DOHH2 (cell line): Measurements from ENCODE around the gene IQGAP3.

ENCODE experiments used
- EZH2phosphoT487 ChIP-seq: fragments of 200-600 bp; sonication (generic); IDR thresholded peaks from 2 replicates; pipeline ENCODE4 v1.6.1; 2017; ENCODE audit warnings: borderline replicate concordance, mild to moderate bottlenecking, antibody characterized with exemption, low read length, moderate library complexity, mixed read lengths
- TF ChIP-seq, protein P1 (sequence below): fragments of 200-600 bp; sonication (generic); IDR thresholded peaks from one replicate; pipeline ENCODE4 v1.5.1; 2014; ENCODE audit warnings: antibody characterized with exemption, mild to moderate bottlenecking, low read depth, low read length; ENCODE audit not compliant: poor library complexity, severe bottlenecking

DNA sequence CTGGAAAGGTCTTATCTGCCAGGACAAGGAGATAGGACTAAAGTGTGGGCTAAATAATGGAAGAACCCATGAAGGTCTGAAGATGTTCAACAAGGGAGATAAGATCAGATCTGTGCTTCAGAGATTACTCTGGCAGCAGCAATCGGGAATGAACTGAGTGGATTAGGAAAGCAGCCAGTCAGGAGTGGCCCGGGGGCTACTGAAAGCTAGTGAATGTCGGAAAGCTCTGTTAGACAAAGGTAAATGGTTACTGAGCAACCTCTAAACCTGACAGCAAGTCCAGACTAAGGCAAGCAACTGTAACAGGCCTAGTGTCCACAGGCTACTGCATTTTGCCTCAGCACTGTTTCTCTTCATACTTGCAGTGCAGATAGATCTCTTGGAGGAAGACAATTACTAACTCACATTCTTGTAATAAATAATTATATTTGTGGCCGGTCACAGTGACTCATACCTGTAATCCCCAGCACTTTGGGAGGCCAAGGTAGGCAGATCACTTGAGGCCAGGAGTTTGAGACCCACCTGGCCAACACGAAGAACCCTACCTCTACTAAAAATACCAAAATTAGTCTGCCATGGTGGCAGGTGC is 12.5 kb downstream of the IQGAP3 start:
- TF ChIP-seq, protein P1, sequence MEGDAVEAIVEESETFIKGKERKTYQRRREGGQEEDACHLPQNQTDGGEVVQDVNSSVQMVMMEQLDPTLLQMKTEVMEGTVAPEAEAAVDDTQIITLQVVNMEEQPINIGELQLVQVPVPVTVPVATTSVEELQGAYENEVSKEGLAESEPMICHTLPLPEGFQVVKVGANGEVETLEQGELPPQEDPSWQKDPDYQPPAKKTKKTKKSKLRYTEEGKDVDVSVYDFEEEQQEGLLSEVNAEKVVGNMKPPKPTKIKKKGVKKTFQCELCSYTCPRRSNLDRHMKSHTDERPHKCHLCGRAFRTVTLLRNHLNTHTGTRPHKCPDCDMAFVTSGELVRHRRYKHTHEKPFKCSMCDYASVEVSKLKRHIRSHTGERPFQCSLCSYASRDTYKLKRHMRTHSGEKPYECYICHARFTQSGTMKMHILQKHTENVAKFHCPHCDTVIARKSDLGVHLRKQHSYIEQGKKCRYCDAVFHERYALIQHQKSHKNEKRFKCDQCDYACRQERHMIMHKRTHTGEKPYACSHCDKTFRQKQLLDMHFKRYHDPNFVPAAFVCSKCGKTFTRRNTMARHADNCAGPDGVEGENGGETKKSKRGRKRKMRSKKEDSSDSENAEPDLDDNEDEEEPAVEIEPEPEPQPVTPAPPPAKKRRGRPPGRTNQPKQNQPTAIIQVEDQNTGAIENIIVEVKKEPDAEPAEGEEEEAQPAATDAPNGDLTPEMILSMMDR, result no peak
- TF ChIP-seq EZH2phosphoT487, result no peak
